GM19099 (cell line): ENCODE measurements around the gene GULP1.

Experiments
- POLR2A ChIP-seq: IDR thresholded peaks from 3 replicates; pipeline ENCODE4 v1.6.1; 2011; ENCODE audit warnings: low read depth; ENCODE audit not compliant: insufficient read length; ENCODE audit errors: extremely low read depth

Gene GULP1

GRCh38 chr2:188492751-188493150, 201.1 kb downstream of the GULP1 start:
- TF ChIP-seq POLR2A, result no peak

GRCh38 chr2:188494906-188495305, 203.2 kb downstream of the GULP1 start:
- no peak for TF ChIP-seq POLR2A

- no peak for TF ChIP-seq POLR2A
These were observed 204.3 kb downstream of the GULP1 start for GRCh38 chr2:188495969-188496431.

- no peak for TF ChIP-seq POLR2A
These were observed 206.1 kb downstream of the GULP1 start for GRCh38 chr2:188497726-188498125.

- no peak for TF ChIP-seq POLR2A
These were observed 212.3 kb downstream of the GULP1 start for GRCh38 chr2:188503975-188504374.

GRCh38 chr2:188506843-188507242, 215.2 kb downstream of the GULP1 start:
- TF ChIP-seq POLR2A, result no peak

GRCh38 chr2:188511346-188511745, 219.7 kb downstream of the GULP1 start:
- no peak for TF ChIP-seq POLR2A

GRCh38 chr2:188512456-188512855, 220.8 kb downstream of the GULP1 start:
- no peak for TF ChIP-seq POLR2A

- TF ChIP-seq POLR2A, result no peak
These were observed 224.2 kb downstream of the GULP1 start for GRCh38 chr2:188515918-188516317.

GRCh38 chr2:188517549-188518215, 226.0 kb downstream of the GULP1 start:
- TF ChIP-seq POLR2A, result no peak

GRCh38 chr2:188518381-188518780, 226.7 kb downstream of the GULP1 start:
- TF ChIP-seq POLR2A, result no peak

GRCh38 chr2:188519136-188519535, 227.5 kb downstream of the GULP1 start:
- no peak for TF ChIP-seq POLR2A

- TF ChIP-seq POLR2A, result no peak
These were observed 230.8 kb downstream of the GULP1 start for GRCh38 chr2:188522517-188522916.

GRCh38 chr2:188523919-188524318, 232.2 kb downstream of the GULP1 start:
- TF ChIP-seq POLR2A, result no peak

- no peak for TF ChIP-seq POLR2A
These were observed 232.9 kb downstream of the GULP1 start for GRCh38 chr2:188524519-188525113.

GRCh38 chr2:188526701-188527100, 235.0 kb downstream of the GULP1 start:
- no peak for TF ChIP-seq POLR2A
